ENCODE data around the gene NMNAT2. TPM values are rescaled to one million over a fixed set of nuclear protein-coding genes. Genes with fewer than 3 reads are reported as not detected.

The NMNAT2 gene
- total and polyA plus RNA-seq, 2 experiments from 2014 or later: 3.6 to 10.0 TPM

- no peaks in the 10 kb centered on the region for H3K27me3 ChIP-seq (ENCODE audit: insufficient read depth)
- no peak for TF ChIP-seq CREB1 (CRISPR knock-in tag; IDR thresholded peaks at IDR 0.05; ENCODE audit: low read depth)
- TF ChIP-seq ZNF462 (CRISPR knock-in tag; IDR thresholded peaks at IDR 0.05): no peak
- no peak for TF ChIP-seq ZNF114 (CRISPR knock-in tag; IDR thresholded peaks at IDR 0.05)
- TF ChIP-seq JUNB (IDR thresholded peaks at IDR 0.05; ENCODE audit: unreplicated experiment): no peak
- Mint-ChIP-seq H3K36me3 (ENCODE audit: low read depth) (0 out of 3 replicates have a peak, but pooled peaks cover 6% of the 10 kb centered on the region), H3K4me3 (no peak overlapping the region), H3K27me3 (ENCODE audit: insufficient read depth, low read depth, poor library complexity) (peaks cover 6% of the 10 kb centered on the region), H3K27ac (no peak overlapping the region), H3K9me3 (no peaks in the 10 kb centered on the region), H3K4me1 (peaks cover 23% of the 10 kb centered on the region)
- DNase-seq (ENCODE audit: low spot score) (no peak), ATAC-seq (no peak)
- H4K20me1 ChIP-seq (replicated peaks; ENCODE audit: insufficient read depth): no peaks in the 10 kb centered on the region
- no peak overlapping the region for H3K4me2 ChIP-seq
- H3K4me3 ChIP-seq: no peak overlapping the region
- H3F3A ChIP-seq (replicated peaks; ENCODE audit: low read depth): peaks cover 3% of the 10 kb centered on the region; the same call in 1 of the 2 replicates
- no peaks in the 10 kb centered on the region for H3K79me2 ChIP-seq (replicated peaks; ENCODE audit: insufficient read depth)
- H2AFZ ChIP-seq: no peak overlapping the region
- H3K9me2 ChIP-seq (ENCODE audit: insufficient read depth): no peaks in the 10 kb centered on the region
- H3K27ac ChIP-seq (ENCODE audit: low read depth): no peak overlapping the region
- H3K36me3 ChIP-seq (ENCODE audit: insufficient read depth): peaks cover 4% of the 10 kb centered on the region; the same call in 1 of the 2 replicates
- peaks cover 13% of the 10 kb centered on the region for H3K4me1 ChIP-seq (ENCODE audit: insufficient read depth)
Measured at GRCh38 chr1:183239220-183239742, 178.9 kb downstream of the NMNAT2 start.

- DNase-seq (ENCODE audit: low spot score) (no peak), ATAC-seq (no peak)
- Histone ChIP-seq H3K27me3 (ENCODE audit: insufficient read depth) (no peaks in the 10 kb centered on the region), H3K4me3 (no peak overlapping the region), H3K4me1 (ENCODE audit: insufficient read depth) (peaks cover 19% of the 10 kb centered on the region), H3K79me2 (replicated peaks; ENCODE audit: insufficient read depth) (no peaks in the 10 kb centered on the region), H3K36me3 (ENCODE audit: insufficient read depth) (peaks cover 4% of the 10 kb centered on the region; the same call in 1 of the 2 replicates), H3K9me2 (ENCODE audit: insufficient read depth) (no peaks in the 10 kb centered on the region), H3F3A (replicated peaks; ENCODE audit: low read depth) (peaks cover 8% of the 10 kb centered on the region; the same call in 1 of the 2 replicates), H3K4me2 (no peak overlapping the region), H4K20me1 (replicated peaks; ENCODE audit: insufficient read depth) (no peaks in the 10 kb centered on the region), H2AFZ (no peak overlapping the region), H3K27ac (ENCODE audit: low read depth) (no peak overlapping the region)
- 0 out of 3 replicates have a peak, but pooled peaks cover 2% of the 10 kb centered on the region for H3K36me3 Mint-ChIP-seq (ENCODE audit: low read depth)
- H3K27me3 Mint-ChIP-seq (ENCODE audit: insufficient read depth, low read depth, poor library complexity): peaks cover 6% of the 10 kb centered on the region
- H3K4me1 Mint-ChIP-seq: peaks cover 28% of the 10 kb centered on the region
- H3K4me3 Mint-ChIP-seq: no peak overlapping the region
- H3K9me3 Mint-ChIP-seq: no peaks in the 10 kb centered on the region
- no peak overlapping the region for H3K27ac Mint-ChIP-seq
- no peak for TF ChIP-seq JUNB (IDR thresholded peaks at IDR 0.05; ENCODE audit: unreplicated experiment)
- TF ChIP-seq ETS1 (IDR thresholded peaks at IDR 0.05): no peak
- no peak for TF ChIP-seq ZNF331 (CRISPR knock-in tag; IDR thresholded peaks at IDR 0.05; ENCODE audit: low read depth)
- no peak for TF ChIP-seq POLR2AphosphoS5 (IDR thresholded peaks at IDR 0.05; ENCODE audit: low read depth)
- no peak for TF ChIP-seq ZNF114 (CRISPR knock-in tag; IDR thresholded peaks at IDR 0.05)
- TF ChIP-seq NANOG (IDR thresholded peaks at IDR 0.05; ENCODE audit: borderline replicate concordance): no peak
- TF ChIP-seq STAT1 (IDR thresholded peaks at IDR 0.05; ENCODE audit: unreplicated experiment): no peak
- TF ChIP-seq CTCF (conservative IDR thresholded peaks at IDR 0.05; ENCODE audit: low read depth in 2 of 2): no peak
Measured at GRCh38 chr1:183238071-183238470, 180.1 kb downstream of the NMNAT2 start.
